Dermis microvascular lymphatic vessel endothelial cell (primary cell): ENCODE results near the gene CACNG6. TPM values are rescaled to one million over a fixed set of nuclear protein-coding genes. Genes with fewer than 3 reads are reported as not detected.
"Not testable (repeated sequence)": the region's sequence is repeated elsewhere in the genome, so short reads cannot be mapped to it uniquely, and the experiment has no call there.

ENCODE experiments used
- DNase-seq, 2 donors: peaks; one replicate each; pipeline versions ENCODE4 v3.0.0 to v3.0.0-alpha.2; 2010; ENCODE audit warnings: low read depth in 2 of 2
- total RNA-seq: library from RNA; depleted of rRNA; stranded (reverse); fragments of >200 nt; gene quantifications from 2 replicates; pipeline ENCODE4 v1.2.1, GENCODE V29; 2014

CACNG6 gene
- total RNA-seq, 1 donor from 2014 or later = 0.77 TPM

DNA sequence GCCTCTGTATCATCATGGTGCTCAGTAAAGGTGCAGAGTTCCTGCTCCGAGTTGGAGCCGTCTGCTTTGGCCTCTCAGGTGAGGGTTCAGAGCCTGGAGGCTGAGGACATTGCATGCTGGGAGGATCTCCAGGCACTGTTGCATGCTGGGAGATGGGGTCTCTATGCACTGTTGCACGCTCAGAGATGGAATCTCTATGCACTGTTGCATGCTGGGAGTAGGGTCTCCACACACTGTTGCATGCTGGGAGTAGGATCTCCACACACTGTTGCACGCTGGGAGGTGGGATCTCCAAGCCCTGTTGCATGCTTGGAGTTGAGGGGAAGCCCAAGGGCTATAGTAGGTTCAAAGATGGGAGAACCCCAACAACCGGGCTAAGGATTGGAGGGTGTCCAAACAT is 8.3 kb downstream of the CACNG6 start:
- no peak for DNase-seq

DNA sequence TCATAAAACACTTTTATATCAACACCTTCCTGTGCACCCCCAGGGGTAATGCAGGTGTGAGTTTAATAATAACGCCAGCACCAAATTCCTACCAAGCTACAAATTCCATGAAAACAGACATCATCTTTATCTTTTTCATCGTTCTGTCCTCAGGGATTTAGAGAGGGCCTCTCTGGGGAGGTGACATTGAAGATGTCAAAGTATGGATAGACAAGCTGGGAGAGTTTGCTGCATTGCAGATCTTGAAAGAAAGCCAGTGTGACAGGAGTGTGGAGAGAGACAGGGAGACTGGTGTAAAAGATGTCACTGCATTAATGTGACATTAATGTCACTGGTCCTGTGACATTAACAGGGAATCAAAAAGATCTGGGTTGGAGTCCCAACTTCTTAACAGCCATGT is 10.1 kb downstream of the CACNG6 start:
- DNase-seq = no peak

- DNase-seq = no peak
Observed at GRCh38 chr19:54002495-54003315, 11.3 kb downstream of the CACNG6 start.

DNA sequence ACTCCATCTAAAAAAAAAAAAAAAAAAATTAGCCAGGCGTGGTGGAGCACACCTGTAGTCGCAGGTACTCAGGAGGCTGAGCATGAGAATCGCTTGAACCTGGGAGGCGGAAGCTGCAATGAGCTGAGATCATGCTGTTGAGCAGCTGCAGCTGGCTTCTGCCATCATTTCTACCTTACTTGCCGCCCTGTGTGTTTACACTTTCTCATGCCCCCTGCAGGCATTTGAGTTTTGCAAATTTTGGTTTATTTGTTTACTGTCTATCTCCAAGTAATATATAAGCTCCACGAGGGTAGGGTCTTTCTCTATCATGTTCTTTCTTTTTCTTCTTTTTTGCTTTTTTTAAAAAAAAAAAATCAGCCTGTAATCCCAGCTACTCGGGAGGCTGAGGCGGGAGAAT is 18.0 kb downstream of the CACNG6 start:
- no peak for DNase-seq

- no peak for DNase-seq
Observed at GRCh38 chr19:54010474-54010873, 19.0 kb downstream of the CACNG6 start.

GRCh38 chr19:54011507-54012211 is 20.2 kb downstream of the CACNG6 start:
- no peak for DNase-seq

- DNase-seq = no peak
Observed at GRCh38 chr19:54013866-54014265, 22.4 kb downstream of the CACNG6 start.

GRCh38 chr19:54014920-54015560 is 23.6 kb downstream of the CACNG6 start:
- DNase-seq = no peak

GRCh38 chr19:54017261-54017660 is 25.8 kb downstream of the CACNG6 start:
- no peak for DNase-seq

GRCh38 chr19:54021363-54021762 is 29.9 kb downstream of the CACNG6 start:
- no peak for DNase-seq

DNA sequence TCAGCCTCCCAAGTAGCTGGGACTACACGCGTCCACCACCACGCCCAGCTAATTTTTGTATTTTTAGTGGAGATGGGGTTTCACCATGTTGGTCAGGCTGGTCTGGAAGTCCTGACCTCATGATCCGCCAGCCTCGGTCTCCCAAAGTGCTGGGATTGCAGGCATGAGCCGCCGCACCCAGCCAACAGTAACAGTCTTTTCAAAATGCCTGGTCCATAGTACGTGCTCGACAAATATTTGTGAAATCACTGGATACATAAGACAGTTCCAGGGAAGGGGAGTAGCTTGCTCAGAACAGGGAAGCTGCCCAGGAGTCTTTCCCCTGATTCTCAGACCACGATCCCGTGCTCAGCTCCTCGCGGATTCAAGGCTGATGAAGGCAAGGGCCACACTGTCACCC is 30.5 kb downstream of the CACNG6 start:
- no peak for DNase-seq

DNA sequence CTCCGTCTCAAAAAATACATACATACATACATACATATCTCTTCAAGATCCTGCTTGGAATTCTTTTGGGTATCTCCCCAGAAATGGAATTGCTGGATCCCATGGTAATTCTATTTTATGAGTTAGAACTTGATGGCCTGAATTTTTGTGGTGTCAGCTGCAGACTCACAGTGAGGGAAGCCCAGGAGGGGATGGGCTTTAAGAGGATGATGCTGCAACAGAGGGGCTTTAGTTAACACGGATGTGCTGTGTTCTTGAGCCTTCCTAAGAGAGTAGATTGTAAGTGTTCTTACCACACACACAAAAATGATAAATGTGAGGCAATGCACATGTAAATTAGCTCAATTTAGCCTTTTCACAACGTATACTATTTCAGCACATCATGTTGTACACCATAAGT is 31.8 kb downstream of the CACNG6 start:
- no peak for DNase-seq

DNA sequence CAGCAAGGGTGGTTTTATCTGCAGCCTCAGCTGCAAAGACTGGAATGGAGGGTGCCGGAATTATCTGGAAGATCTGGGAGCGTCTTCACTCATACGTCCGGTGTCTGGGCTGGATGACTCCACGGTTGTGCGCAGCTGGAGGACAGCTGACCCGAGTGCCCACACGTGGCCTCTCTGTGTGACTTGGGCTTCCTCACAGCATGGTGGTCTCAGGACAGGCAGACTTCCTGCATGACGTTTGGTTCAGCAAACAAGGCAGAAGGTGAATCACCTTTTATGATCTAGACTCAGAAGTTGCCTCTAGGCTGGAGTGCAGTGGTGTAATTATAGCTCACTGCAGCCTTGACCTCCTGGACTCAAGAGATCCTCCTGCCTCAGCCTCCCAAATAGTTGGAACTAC is 33.2 kb downstream of the CACNG6 start:
- DNase-seq = no peak

GRCh38 chr19:54026656-54027055 is 35.2 kb downstream of the CACNG6 start:
- no peak for DNase-seq

DNA sequence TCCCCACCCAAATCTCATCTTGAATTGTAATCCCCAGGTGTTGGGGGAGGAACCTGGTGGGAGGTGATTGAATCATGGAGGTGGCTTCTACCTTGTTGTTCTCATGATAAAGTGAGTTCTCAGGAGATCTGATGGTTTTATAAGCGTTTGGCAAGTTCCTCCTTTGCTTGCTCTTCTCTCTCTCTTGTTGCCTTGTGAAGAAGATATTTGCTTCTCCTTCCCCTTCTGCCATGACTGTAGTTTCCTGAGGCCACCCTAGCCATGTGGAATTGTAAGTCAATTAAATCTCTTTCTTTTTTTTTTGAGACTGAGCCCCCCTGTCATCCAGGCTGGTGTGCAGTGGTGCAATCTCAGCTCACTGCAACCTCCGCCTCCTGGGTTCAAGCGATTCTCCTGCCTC is 37.9 kb downstream of the CACNG6 start:
- no peak for DNase-seq

GRCh38 chr19:54029930-54030490 is 38.6 kb downstream of the CACNG6 start:
- peak; percentile 35 to 79 for DNase-seq

GRCh38 chr19:54030895-54031586 is 39.6 kb downstream of the CACNG6 start:
- peak in 1 of 2 donors; percentile 49 for DNase-seq

DNA sequence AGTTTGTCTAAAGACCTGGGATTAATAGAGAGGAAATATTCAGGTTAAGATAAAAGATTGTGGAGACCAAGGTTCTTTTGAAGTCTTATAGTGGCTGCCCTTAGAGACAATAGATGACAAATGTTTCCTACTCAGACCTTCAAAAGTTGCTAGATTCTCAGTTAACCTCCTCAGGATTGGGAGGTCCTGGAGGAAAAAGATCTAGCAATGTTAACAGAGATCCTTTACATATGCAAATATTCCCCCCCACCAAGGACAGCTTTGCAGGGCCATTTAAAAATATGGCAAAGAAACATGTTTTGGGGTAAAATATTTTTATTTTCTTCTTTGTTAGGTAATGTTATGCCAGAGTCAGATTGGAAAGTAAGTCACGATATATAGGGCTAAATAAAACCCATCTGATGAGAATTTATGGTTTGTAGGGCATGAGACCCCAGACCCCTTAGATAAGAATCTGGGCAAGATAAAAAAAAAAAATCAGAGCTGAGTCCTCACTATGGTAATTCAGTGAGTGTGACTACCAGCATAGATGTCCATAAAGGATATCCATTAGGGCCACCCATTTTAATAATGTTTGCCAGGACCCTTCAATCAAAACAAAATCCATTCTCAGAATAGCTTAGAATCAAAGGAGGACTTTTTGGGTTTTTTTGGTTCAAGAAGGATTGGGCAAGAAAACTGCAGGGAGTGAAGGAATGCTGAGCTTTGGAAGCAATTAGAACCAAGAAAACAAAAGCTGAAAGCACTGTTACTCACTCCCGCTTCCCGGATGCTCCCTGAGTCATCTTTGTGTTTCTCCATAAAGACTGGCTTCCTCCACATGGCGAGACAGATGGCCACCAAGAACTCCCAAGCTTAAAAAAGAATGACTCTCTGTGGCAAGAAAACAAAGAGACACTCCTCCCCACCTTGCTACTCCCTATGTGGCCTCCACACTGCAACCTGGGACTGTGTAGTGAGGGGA is 44.1 kb downstream of the CACNG6 start:
- DNase-seq = peak in 1 of 2 donors; percentile 83

DNA sequence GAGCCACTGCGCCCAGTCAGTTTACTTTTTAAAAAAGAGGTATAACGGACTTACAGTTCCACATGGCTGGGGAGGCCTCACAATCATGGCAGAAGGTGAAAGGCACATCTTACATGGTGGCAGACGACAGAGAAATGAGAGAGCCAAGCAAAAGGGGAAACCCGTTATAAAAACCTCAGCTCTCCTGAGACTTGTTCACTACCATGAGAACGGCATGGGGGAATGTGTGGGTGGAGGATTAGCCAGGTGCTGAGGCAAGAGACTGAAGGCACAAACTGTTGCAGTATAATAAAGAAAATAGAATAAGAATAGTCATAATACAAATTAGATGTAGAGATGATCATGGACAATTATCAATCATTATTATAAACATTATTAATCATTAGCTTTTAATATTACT is 45.1 kb downstream of the CACNG6 start:
- DNase-seq = not testable (repeated sequence)

DNA sequence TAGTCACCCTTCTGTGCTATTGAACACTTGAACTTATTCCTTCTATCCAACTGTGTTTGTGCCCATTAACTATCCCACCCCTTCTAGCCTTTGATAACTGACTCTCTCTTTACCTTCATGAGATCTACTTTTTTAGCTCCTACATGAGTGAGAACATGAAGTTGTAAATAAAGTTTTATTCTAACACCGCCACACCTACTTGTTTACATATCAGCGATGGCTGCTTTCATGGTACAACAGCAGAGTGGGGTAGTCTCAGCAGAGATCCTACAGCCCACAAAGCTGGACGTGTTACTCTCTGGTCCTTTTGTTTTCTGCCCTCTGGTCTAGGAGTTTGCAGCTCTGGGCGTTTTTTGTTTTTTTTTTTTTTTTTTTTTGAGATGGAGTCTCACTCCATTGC is 48.6 kb downstream of the CACNG6 start:
- no peak for DNase-seq
